Muscle layer of duodenum (tissue), 2 donors: ENCODE results near the gene CREB3L1.
A peak's percentile ranks its signal among the peaks of the same experiment; 100 is the strongest.

Experiments used
- H3K27ac ChIP-seq: one replicate; pipeline ENCODE4 v1.7.0; 2013; ENCODE audit warnings: mild to moderate bottlenecking, low read length
- H3K27me3 ChIP-seq: one replicate; pipeline ENCODE4 v1.7.0; 2013; ENCODE audit warnings: low read depth, mild to moderate bottlenecking, control low read depth, low read length
- H3K36me3 ChIP-seq, 2 donors: one replicate each; pipeline ENCODE4 v1.7.0; 2013; ENCODE audit warnings: low read length in 2 of 2, control low read depth in 1 of 2, mild to moderate bottlenecking in 1 of 2; ENCODE audit not compliant: insufficient read depth in 2 of 2, control insufficient read depth in 1 of 2
- H3K4me1 ChIP-seq, 2 donors: one replicate each; pipeline ENCODE4 v1.7.0; 2013; ENCODE audit warnings: low read length in 2 of 2, mild to moderate bottlenecking in 2 of 2, control low read depth in 1 of 2, moderate library complexity in 1 of 2; ENCODE audit not compliant: insufficient read depth in 2 of 2, control insufficient read depth in 1 of 2
- H3K4me3 ChIP-seq, 2 donors: one replicate each; pipeline ENCODE4 v1.7.0; 2013; ENCODE audit warnings: low read length in 2 of 2, low read depth in 1 of 2, mild to moderate bottlenecking in 1 of 2
- H3K9me3 ChIP-seq, 2 donors: one replicate each; pipeline ENCODE4 v1.7.0; 2013; ENCODE audit warnings: low read length in 2 of 2, control low read depth in 1 of 2, mild to moderate bottlenecking in 1 of 2; ENCODE audit not compliant: control insufficient read depth in 1 of 2
- donor health status: healthy.

The CREB3L1 gene

DNA sequence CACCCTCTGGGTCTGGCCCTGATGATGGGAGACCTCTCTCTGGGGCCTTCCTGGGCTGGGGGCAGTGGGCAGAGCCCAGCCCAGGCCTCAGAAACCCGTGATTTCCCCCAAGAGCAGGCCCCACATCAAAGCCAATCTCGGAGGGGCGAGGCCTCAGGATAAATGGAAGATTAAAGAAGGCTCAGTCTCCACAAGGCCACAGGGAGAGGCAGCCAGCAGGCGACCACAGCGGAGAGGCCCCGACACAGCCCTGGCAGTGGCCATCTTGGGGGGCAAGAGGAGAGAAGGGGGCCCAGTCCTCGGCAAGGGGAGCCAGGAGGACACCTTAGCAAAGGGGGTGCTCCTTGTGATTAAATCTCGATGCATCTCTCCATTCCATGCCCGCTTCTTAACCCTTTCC, 12.5 kb upstream of the CREB3L1 start:
- no peaks in the 10 kb centered on the region for H3K36me3 ChIP-seq
- no peaks in the 10 kb centered on the region for H3K9me3 ChIP-seq
- no peak overlapping the region for H3K27ac ChIP-seq
- no peak overlapping the region for H3K4me3 ChIP-seq
- no peaks in the 10 kb centered on the region for H3K27me3 ChIP-seq
- no peaks in the 10 kb centered on the region for H3K4me1 ChIP-seq

DNA sequence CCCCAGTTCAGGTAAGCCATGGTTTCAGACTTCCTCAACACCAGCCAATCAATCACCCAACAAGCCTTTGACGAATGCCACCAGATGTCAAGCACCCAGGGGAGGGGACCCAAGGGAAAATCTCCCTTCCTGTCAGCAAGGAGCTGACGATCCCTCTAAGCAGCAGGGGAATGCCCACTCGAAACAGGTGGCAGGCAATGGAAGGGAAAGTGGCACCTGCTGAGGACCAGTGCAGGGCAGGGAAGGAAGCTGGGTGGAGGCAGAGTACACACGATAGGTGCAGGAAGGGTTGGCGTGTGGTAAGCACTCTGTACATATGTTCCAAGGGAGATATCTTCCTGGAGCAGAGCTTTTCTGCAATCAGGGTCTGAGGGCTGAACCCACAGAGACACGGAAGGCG, 11.7 kb upstream of the CREB3L1 start:
- H3K27me3 ChIP-seq, result no peaks in the 10 kb centered on the region
- no peak overlapping the region for H3K4me3 ChIP-seq
- no peak overlapping the region for H3K27ac ChIP-seq
- no peaks in the 10 kb centered on the region for H3K36me3 ChIP-seq
- no peaks in the 10 kb centered on the region for H3K9me3 ChIP-seq
- H3K4me1 ChIP-seq, result no peaks in the 10 kb centered on the region

DNA sequence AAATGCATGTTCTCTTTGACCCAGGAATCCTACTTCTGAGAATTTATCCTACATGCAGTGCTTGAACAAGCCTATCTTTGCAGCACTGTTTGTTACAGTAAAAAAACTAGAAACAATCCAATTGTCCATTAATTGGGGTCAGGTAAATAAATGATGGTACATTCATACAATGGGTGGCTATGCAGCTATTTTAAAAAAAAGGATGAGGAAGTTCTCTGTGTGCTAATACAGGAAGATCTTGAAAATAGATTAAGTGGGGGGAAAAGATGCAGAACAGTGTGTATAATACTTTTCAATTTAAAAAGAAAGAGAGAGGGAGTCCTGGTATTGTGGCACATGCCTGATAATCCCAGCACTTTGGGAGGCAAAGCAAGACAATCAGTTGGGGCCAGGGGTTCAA, 9.5 kb upstream of the CREB3L1 start:
- Histone ChIP-seq H3K27ac (no peak overlapping the region), H3K4me1 (peaks cover 0 to 7% of the 10 kb centered on the region in 2 donors), H3K27me3 (no peaks in the 10 kb centered on the region), H3K4me3 (no peak overlapping the region), H3K9me3 (no peaks in the 10 kb centered on the region), H3K36me3 (no peaks in the 10 kb centered on the region)

DNA sequence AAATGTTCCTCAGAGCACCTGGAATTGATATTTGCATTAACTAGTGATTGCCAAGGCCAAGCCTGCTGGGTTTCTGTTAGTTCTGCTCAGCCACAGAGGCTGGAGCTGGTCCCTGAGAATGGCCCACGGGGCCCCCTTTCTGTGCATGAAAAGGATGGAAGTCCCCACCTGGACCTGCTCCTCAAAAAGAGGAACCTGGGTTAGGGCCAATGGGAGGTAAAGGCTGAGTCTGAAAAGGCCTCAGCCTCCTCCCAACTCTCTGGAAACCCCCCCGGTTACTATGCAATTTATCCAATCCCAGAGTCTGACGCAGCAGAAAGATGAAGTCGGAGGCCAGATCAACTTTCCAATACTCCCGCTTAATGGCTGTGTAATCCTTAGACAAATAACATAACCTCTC, 6.8 kb upstream of the CREB3L1 start:
- Histone ChIP-seq H3K27ac (no peak overlapping the region), H3K9me3 (no peaks in the 10 kb centered on the region), H3K27me3 (no peaks in the 10 kb centered on the region), H3K4me1 (peaks cover 4 to 20% of the 10 kb centered on the region in 2 donors), H3K4me3 (no peak overlapping the region), H3K36me3 (no peaks in the 10 kb centered on the region)

DNA sequence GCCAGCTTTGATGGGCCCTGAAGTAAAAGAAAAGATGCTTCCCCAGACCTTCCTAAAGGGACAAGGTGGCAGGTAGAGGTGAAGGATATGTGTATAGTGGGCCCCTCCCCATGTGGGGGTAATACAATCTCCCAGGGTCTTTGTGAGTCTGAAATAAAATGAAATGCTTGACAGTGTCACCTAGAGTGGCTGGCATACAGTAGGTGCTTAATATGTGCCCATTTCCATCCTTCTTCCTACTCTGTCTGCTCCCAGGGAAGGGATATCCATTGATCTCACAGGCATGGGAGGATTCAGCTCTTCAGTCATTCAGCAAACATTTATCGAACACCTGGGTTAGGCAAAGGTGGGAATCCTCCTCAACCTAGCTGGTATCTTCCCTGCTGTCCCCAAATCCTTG, 6.1 kb upstream of the CREB3L1 start:
- H3K27me3 ChIP-seq, result peaks cover 3% of the 10 kb centered on the region
- H3K9me3 ChIP-seq, result no peaks in the 10 kb centered on the region
- no peak overlapping the region for H3K27ac ChIP-seq
- no peak overlapping the region for H3K4me3 ChIP-seq
- no peaks in the 10 kb centered on the region for H3K36me3 ChIP-seq
- H3K4me1 ChIP-seq, result peaks cover 4 to 20% of the 10 kb centered on the region in 2 donors

DNA sequence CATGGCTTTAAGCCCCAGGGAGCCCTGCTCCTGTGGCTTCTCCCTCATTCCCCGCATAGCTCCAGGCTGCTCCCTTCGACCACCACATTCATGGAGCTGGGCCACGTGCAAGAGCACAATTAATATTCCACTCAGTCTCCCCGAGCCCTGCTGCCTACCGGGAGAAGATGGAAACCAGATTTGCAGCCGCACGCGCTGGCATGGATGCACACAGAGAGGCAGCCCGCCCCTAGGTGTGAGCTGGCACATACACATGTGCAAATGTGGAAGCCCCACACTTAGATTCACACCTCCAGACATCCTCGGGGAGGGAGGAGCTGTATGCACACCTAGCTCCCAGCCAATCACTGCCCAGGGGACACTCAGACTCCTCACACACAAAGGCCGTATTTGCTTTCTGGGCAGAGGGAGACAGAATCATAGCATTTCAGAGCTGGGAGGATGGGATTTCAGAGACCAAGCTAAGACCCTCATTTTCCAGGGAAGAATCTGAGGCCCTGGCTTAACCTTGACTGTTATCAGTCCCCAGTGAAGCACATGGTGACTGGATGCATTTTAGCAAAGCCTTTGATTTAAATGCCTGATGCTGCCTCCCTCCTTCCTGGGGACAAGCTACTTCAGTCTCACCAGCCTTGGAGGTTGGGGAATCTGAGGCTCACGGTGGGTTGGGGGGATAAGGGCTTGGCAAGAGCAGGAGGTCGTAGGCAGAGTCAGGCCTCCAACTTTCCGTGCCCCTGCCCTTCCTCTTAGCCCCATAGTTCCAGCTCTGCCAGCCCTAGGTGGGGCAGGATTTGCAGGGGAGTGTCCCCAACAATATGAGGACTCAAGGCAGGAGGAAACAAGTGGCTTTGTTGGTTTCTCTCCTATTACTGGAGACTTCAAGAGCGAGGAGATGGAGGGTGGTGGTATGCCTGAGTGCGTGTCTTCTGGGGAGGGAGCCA, 5.3 kb upstream of the CREB3L1 start:
- Histone ChIP-seq H3K9me3 (no peaks in the 10 kb centered on the region), H3K36me3 (no peaks in the 10 kb centered on the region), H3K4me3 (no peak overlapping the region), H3K27me3 (peaks cover 7% of the 10 kb centered on the region), H3K4me1 (peaks cover 4 to 20% of the 10 kb centered on the region in 2 donors), H3K27ac (peak overlapping the region; percentile 70)

DNA sequence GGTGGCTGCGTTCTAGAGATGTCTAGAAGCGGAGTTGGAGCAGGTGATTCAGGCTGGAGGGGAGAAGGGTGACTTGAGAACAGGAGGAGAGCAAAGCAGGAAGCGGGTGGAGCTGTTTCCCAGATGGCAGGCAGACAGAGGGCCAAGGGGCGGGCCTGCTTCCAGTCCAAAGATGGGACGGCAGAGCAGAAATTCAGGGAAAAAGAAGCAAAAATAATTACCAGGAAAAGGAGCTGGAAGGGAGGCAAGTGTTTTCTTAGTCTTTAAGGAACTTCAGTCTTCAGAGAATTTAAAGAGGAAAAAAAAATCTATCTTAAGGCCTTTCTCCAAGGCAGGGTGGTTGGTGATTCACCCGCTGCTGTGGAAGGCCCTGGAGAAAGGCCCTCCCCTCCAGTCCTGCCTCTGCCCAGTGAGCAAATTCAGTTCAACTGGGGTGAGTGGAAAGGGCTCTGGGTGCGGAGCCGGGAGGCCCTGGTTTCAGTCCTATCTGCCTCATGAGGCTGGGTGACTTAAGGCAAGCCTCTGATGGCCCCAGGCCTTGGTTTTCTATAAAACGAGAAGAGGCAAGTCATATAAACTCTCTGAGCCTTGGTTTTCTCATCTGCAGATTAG, 4.5 kb upstream of the CREB3L1 start:
- H3K27me3 ChIP-seq, result peaks cover 7% of the 10 kb centered on the region
- no peaks in the 10 kb centered on the region for H3K9me3 ChIP-seq
- peaks cover 9 to 20% of the 10 kb centered on the region in 2 donors for H3K4me1 ChIP-seq
- H3K36me3 ChIP-seq, result no peaks in the 10 kb centered on the region
- H3K27ac ChIP-seq, result peak overlapping the region; percentile 70
- no peak overlapping the region for H3K4me3 ChIP-seq

DNA sequence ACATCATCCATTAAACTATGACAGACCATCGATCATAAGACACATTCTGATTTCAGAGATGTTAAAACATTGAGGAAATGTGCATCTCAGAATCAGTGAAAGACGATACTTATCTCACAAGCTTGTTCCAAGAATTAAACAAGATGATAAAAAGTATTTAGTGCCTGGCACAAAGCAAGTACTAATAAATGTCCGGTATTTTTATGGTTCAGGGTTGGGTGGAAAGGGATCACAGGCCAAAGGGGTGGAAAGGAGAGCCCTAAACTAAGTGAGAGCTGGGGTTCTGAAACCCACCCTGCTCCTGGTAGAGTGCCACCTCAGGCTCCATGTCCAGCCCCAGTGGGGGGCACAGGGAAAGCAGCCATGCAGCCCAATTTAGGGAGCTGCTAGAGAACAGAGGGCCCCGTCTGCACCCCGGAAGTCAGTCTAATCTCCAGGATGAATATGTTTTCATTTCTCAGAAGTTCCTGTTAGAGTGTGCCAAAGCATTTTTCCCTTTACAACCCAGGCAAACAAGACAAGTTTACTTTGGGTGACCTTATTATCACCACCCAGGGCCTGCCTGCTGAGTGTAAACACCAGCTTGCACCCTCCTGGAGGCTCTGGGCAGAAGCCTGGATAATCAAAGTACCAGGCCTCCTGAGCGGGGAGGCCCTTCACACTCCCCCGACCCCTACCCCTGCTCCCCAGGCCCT, 3.8 kb upstream of the CREB3L1 start:
- Histone ChIP-seq H3K4me1 (peaks cover 15 to 20% of the 10 kb centered on the region in 2 donors), H3K4me3 (no peak overlapping the region)

DNA sequence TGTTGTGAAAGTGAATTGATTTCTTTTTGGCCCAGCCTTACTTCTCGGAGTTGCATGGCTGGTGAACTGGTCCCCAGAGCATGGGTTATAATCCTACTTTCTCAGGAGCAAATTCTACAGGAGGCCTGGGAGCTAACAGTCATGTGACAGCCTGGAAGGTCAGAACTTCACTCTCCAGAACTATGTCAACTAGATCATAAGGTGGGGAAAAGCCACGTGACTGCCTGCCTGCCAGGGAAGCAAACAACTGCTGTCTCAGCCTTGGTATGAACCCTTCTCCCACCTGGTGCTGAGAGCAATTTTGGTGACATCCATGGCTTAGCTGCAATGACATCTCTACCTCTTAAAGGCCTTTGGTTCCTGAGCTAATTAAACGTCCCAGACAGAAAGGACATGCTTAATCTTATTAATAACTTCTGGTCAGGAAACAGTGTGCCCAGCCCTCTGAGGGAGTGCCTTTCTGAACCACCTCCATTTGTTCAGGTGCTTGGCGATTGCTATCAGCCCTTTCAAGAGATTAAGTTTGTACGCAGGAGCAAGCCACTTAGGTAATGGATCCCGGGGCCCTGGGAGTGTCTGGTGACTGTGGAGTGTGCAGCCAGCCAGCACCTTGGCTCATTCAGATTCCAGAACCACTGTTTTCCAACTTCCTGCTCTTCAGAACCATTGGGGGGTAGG, 1.4 kb upstream of the CREB3L1 start:
- Histone ChIP-seq H3K4me3 (no peak overlapping the region), H3K27me3 (peaks cover 7% of the 10 kb centered on the region), H3K27ac (peak overlapping the region; percentile 82), H3K36me3 (no peaks in the 10 kb centered on the region), H3K4me1 (peaks cover 20 to 25% of the 10 kb centered on the region in 2 donors), H3K9me3 (no peaks in the 10 kb centered on the region)

More for the DNA sequence above, 3.8 kb upstream of the CREB3L1 start:
- H3K27me3 ChIP-seq, result peaks cover 7% of the 10 kb centered on the region
- peak overlapping the region; percentile 70 for H3K27ac ChIP-seq
- H3K9me3 ChIP-seq, result no peaks in the 10 kb centered on the region
- no peaks in the 10 kb centered on the region for H3K36me3 ChIP-seq

DNA sequence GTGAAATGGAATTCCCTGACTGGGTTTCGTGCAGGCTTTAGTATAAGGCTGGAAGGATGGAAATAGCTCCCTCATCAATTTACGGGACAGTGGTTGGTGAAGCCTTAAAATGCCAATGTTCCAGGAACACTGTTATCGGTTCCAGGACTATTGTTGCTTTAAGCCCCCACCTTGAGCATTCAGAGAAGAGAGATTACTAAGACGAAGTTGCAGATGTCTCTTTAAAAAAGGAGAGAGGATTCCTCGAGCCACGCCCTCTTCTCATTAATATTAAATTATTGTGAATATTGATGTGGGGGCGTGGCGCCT, 195 bp upstream of the CREB3L1 start:
- H3K27ac ChIP-seq, result peak overlapping the region; percentile 50
- peaks cover 7% of the 10 kb centered on the region for H3K27me3 ChIP-seq
- no peaks in the 10 kb centered on the region for H3K36me3 ChIP-seq
- H3K4me3 ChIP-seq, result peak overlapping the region; percentile 59 to 67
- H3K9me3 ChIP-seq, result no peaks in the 10 kb centered on the region
- H3K4me1 ChIP-seq, result peaks cover 19 to 26% of the 10 kb centered on the region in 2 donors
